GM18508 (cell line): Measurements from ENCODE around the gene KLHL17.
A peak's percentile ranks its signal among the peaks of the same experiment; 100 is the strongest.

ENCODE experiments used
- ATAC-seq: cut with Tn5 transposase; IDR thresholded peaks from one replicate; pipeline ENCODE4 v1.9.1; 2021; ENCODE audit warnings: moderate number of reproducible peaks; ENCODE audit not compliant: insufficient read depth, unreplicated experiment

KLHL17 gene

GRCh38 chr1:1013105-1013921 is 52.9 kb downstream of the KLHL17 start, which contains the start of gene ISG15:
Gene ISG15, plus strand, starts transcription at chr1:1013497. Its CDS starts 77 bp downstream, at chr1:1013574.
- ATAC-seq = peak; percentile 69

- no peak for ATAC-seq
Measured at GRCh38 chr1:1013922-1014648, 53.7 kb downstream of the KLHL17 start.

GRCh38 chr1:1014799-1015681 is 54.7 kb downstream of the KLHL17 start:
- ATAC-seq = no peak
